Lower lobe of right lung (tissue), 2 donors: ENCODE results near the gene TMEM126A. TPM values are rescaled to one million over a fixed set of nuclear protein-coding genes. Genes with fewer than 3 reads are reported as not detected.
A peak's percentile ranks its signal among the peaks of the same experiment; 100 is the strongest.
"Not testable (repeated sequence)": the region's sequence is repeated elsewhere in the genome, so short reads cannot be mapped to it uniquely, and the experiment has no call there.

ENCODE experiments used
- ATAC-seq, 2 donors: fragments of 200-7000 bp; cut with Tn5 transposase; one replicate each; pipeline ENCODE4 v1.9.1; 2020 to 2022; ENCODE audit warnings: mild to moderate bottlenecking in 2 of 2, moderate library complexity in 2 of 2
- DNase-seq: peaks from one replicate; pipeline ENCODE4 v3.0.0-alpha.2; 2020
- H3K27ac ChIP-seq: fragments of 200-600 bp; one replicate; pipeline ENCODE4 v1.8.0; 2022
- H3K27me3 ChIP-seq: fragments of 200-600 bp; one replicate; pipeline ENCODE4 v1.8.0; 2022; ENCODE audit warnings: low read depth
- H3K36me3 ChIP-seq: fragments of 200-600 bp; one replicate; pipeline ENCODE4 v1.8.0; 2022; ENCODE audit warnings: mild to moderate bottlenecking
- H3K4me1 ChIP-seq: fragments of 200-600 bp; one replicate; pipeline ENCODE4 v1.8.0; 2022
- H3K4me3 ChIP-seq: fragments of 200-600 bp; one replicate; pipeline ENCODE4 v1.8.0; 2022; ENCODE audit warnings: mild to moderate bottlenecking
- H3K9me3 ChIP-seq: fragments of 200-600 bp; one replicate; pipeline ENCODE4 v1.8.0; 2022
- intact Hi-C: fragments of 100-400 bp; cut with DNase I; formaldehyde crosslinking; loops from one replicate; pipeline ENCODE4 v1.11.0; 2022
- long read RNA-seq: library from polyadenylated mRNA; unstranded; transcript quantifications from one replicate; pipeline ENCODE4 v2.0.0, GENCODE V29; 2021
- total RNA-seq: library from RNA; stranded (reverse); fragmentation: NEBNext Ultra II Directional; extraction: Animal tissue kit (Norgen Biotek cat#: 25700); gene quantifications from one replicate; pipeline ENCODE4 v1.2.1, GENCODE V29; 2021
- TF ChIP-seq, protein P1 (sequence below): fragments of 200-600 bp; IDR thresholded peaks from one replicate; pipeline ENCODE4 v1.8.0; 2022; ENCODE audit warnings: antibody characterized with exemption, mild to moderate bottlenecking
- donor health status: DM: no; HTN: yes; CAD: no; lungs with severe emphysema.

The TMEM126A gene
- 26.9 TPM for total RNA-seq
- long read RNA-seq, partial matches to known transcripts = 0 of 7 reads
- long read RNA-seq, other reads (novel, unspliced or antisense) = 1 of 7 reads

DNA sequence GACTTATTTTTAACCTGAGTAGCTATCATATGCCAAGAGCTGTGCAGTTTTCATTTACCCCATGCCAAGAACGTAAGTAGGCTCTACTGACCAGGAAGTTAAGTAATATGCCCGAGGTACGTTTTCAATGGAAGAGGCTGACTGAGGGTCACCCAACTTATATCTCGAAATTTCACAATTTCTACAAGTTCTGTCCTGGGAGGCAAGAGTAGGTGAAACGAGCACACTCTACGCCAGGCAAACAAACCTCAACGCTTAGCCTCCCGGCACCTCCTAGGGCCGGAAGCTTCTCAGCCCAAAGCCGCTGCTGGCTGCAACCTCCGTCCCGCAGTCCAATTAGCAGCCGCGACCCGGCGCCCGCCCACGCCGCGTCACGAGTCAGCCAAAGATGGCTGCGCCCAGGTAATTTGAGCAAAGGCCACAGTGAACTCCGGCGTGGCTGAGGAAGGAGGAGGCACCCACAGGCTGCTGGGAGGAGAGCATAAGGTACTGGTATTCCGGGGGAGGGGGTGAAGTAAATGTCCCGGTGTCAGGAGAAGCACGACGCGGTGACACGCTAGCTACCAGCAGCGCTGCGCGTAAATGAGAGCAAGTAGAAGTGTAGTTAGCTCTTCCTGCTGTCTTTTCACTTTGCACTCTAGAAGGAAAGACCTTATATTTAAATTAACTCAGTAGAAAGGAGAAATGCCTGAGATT, at the start of gene TMEM126A:
TMEM126A (plus strand) TSS at position 364 of the 696 bp plus-strand sequence. CDS start 2,289 bp downstream, outside the sequence.
- peak within 1 kb of the TSS; percentile 80 for H3K27ac ChIP-seq
- peak within 1 kb of the TSS; percentile 74 for H3K4me3 ChIP-seq
- H3K36me3 ChIP-seq = peaks cover 12% of the 10 kb centered on the region
- peaks cover 24% of the 10 kb centered on the region for H3K4me1 ChIP-seq
- TF ChIP-seq, protein P1, sequence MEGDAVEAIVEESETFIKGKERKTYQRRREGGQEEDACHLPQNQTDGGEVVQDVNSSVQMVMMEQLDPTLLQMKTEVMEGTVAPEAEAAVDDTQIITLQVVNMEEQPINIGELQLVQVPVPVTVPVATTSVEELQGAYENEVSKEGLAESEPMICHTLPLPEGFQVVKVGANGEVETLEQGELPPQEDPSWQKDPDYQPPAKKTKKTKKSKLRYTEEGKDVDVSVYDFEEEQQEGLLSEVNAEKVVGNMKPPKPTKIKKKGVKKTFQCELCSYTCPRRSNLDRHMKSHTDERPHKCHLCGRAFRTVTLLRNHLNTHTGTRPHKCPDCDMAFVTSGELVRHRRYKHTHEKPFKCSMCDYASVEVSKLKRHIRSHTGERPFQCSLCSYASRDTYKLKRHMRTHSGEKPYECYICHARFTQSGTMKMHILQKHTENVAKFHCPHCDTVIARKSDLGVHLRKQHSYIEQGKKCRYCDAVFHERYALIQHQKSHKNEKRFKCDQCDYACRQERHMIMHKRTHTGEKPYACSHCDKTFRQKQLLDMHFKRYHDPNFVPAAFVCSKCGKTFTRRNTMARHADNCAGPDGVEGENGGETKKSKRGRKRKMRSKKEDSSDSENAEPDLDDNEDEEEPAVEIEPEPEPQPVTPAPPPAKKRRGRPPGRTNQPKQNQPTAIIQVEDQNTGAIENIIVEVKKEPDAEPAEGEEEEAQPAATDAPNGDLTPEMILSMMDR = no peak
- H3K9me3 ChIP-seq = no peaks in the 10 kb centered on the region
- H3K27me3 ChIP-seq = no peaks in the 10 kb centered on the region
- intact Hi-C loops = no loop called here
- peak; percentile 94 for DNase-seq
- ATAC-seq = peak; percentile 99 to 100

DNA sequence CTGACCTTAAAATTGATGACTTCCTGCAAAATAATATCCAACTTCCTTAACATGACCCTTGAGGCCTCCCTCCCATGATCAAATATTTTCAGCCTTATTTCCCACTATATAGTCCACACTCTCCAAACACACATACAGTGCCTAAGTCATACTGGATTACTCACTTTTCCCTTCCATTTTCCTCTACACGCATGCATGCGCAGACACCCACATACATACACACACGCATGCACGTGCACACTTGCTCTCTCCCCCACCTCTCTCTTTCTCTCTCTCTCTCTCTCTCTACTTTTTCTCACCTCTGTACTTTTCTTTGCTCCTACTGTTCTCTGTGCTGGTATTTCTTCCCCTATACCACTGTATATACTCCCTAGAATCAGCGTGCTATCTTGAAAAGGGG, 48.7 kb upstream of the TMEM126A start:
- intact Hi-C loops = no loop called here
- H3K9me3 ChIP-seq = no peaks in the 10 kb centered on the region
- H3K4me1 ChIP-seq = no peaks in the 10 kb centered on the region
- H3K36me3 ChIP-seq = no peaks in the 10 kb centered on the region
- H3K4me3 ChIP-seq = no peak overlapping the region
- no peak for DNase-seq
- H3K27ac ChIP-seq = no peak overlapping the region
- ATAC-seq = no peak
- TF ChIP-seq, protein P1 = no peak
- no peaks in the 10 kb centered on the region for H3K27me3 ChIP-seq

DNA sequence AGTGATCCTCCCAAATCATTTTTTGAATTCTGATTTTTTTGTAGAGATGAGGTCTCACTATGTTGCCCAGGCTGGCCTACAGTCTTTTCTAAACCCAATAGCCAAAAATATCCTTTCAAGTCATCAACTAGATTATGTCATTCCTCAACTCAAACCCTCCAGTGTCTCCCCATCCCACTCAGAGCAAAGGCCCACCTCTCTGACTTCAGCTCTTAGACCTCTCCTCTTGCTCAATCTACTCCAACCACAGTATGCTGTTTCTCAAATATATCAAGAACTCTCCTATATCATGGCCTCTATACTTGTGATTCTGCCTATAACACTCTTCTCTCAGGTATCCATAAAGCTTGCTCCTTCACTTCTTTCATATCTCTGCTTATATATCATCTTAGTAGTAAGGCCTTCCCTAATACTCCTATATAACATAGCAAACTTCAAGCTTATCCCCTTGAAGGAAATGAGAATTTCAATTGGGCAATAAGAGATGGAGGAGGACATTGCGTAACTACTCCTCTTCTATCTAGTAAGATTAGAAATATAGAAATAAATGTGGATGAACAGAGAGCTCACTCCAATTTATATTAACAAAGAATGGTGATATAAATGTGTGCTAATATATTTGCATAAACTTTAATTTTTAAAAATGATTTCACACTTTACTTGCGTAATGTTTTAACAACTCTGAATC, 45.1 kb upstream of the TMEM126A start:
- DNase-seq = no peak
- no peak overlapping the region for H3K4me3 ChIP-seq
- no peaks in the 10 kb centered on the region for H3K36me3 ChIP-seq
- ATAC-seq = no peak
- H3K27ac ChIP-seq = no peak overlapping the region
- intact Hi-C loops = no loop called here
- no peaks in the 10 kb centered on the region for H3K4me1 ChIP-seq
- TF ChIP-seq, protein P1 = no peak
- H3K27me3 ChIP-seq = no peaks in the 10 kb centered on the region
- H3K9me3 ChIP-seq = no peaks in the 10 kb centered on the region

DNA sequence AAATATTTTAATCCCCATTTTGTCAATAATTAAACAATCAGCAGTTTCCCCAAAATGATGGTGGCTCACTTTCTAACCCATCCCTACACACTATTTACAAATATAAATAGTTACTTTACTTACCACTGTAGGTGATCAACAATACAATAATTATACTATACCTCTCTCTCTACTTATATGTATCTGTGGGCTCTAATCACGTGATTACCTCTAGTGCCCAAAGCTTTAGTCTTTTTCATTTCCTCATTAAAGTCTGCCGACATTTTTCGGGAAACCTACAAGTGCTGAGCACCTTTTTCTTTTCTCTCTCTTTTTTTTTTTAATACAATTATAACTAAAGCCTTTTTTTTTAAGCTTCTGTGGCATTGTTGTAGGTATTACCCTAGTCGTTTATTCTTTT, 44.5 kb upstream of the TMEM126A start:
- Histone ChIP-seq H3K27me3 (no peaks in the 10 kb centered on the region), H3K4me3 (no peak overlapping the region), H3K4me1 (no peaks in the 10 kb centered on the region), H3K9me3 (no peaks in the 10 kb centered on the region), H3K27ac (no peak overlapping the region), H3K36me3 (no peaks in the 10 kb centered on the region)
- DNase-seq (no peak), ATAC-seq (no peak)
- intact Hi-C loops = no loop called here
- TF ChIP-seq, protein P1 = no peak

DNA sequence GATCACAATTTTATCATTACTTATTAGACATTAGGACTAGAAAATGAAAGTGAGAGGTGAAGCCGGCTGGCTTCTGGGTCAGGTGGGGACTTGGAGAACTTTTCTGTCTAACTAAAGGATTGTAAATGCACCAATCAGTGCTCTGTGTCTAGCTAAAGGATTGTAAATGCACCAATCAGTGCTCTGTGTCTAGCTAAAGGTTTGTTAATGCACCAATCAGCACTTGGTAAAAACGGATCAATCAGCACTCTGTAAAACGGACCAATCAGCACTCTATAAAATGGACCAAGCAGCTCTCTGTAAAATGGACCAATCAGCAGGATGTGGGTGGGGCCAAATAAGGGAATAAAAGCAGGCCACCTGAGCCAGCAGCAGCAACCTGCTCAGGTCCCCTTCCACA, 41.5 kb upstream of the TMEM126A start:
- H3K4me3 ChIP-seq, H3K9me3 ChIP-seq, ATAC-seq, H3K36me3 ChIP-seq, H3K27me3 ChIP-seq, H3K27ac ChIP-seq, DNase-seq, H3K4me1 ChIP-seq, intact Hi-C loops: not testable (repeated sequence)

DNA sequence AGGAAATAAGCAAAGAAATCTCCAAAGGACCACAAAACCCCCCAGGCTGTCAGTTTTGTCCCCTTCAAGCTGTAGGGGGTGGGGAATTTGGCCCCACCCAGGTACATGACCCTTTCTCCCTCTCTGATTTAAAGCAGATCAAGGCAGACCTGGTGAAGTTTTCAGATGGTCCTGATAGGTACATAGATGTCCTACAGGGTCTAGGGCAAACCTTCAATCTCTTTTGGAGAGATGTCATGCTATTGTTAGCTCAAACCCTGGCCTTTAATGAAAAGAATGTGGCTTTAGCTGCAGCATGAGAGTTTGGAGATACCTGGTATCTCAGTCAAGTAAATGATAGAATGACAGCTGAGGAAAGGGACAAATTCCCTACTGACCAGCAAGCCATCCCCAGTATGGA, 39.1 kb upstream of the TMEM126A start:
- DNase-seq, H3K9me3 ChIP-seq, intact Hi-C loops, ATAC-seq, H3K36me3 ChIP-seq, H3K27me3 ChIP-seq, H3K27ac ChIP-seq, H3K4me3 ChIP-seq, H3K4me1 ChIP-seq: not testable (repeated sequence)

DNA sequence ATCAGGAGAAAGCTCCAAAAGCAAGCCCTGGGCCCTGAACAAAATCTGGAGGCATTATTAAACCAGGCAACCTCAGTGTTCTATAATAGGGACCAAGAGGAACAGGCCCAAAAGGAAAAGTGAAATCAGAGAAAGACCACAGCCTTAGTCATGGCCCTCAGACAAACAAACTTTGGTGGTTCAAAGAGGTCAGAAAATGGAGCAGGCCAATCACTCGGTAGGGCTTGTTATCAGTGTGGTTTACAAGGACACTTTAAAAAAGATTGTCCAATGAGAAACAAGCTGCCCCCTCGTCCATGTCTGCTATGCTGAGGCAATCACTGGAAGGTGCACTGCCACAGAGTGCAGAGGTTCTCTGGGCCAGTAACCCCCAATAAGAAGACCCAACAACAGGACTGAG, 38.5 kb upstream of the TMEM126A start:
- ATAC-seq, intact Hi-C loops, H3K36me3 ChIP-seq, DNase-seq, H3K27ac ChIP-seq, H3K4me3 ChIP-seq, H3K4me1 ChIP-seq, H3K9me3 ChIP-seq, H3K27me3 ChIP-seq: not testable (repeated sequence)

DNA sequence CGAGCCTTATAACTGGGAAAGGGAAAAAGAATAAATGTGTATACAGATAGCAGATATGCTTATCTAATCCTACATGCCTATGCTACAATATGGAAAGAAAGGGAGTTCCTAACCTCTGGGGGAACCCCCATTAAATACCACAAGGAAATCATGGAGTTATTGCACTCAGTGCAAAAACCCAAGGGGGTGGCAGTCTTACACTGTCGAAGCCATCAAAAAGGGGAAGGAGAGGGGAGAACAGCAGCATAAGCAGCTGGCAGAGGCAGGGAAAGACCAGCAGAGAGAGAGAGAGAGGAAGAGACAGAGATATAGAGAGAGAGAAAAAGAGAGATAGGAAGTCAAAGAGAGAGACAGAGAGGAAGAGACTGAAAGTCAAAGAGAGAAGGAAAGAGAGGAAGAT, 36.1 kb upstream of the TMEM126A start:
- intact Hi-C loops, DNase-seq, H3K4me1 ChIP-seq, H3K27me3 ChIP-seq, H3K36me3 ChIP-seq, H3K9me3 ChIP-seq, ATAC-seq, H3K27ac ChIP-seq, H3K4me3 ChIP-seq: not testable (repeated sequence)
